Left renal pelvis (tissue), 4 donors: Measurements from ENCODE around the gene MAMLD1. TPM values are rescaled to one million over a fixed set of nuclear protein-coding genes. Genes with fewer than 3 reads are reported as not detected.

Source experiments
- DNase-seq, 4 donors: peaks; one replicate each; pipeline ENCODE4 v3.0.0-alpha.2; 2013; ENCODE audit warnings: low read depth in 4 of 4, low spot score in 3 of 4
- polyA plus RNA-seq, 4 donors: library from polyadenylated mRNA; unstranded; fragments of 120-200 nt; gene quantifications; one replicate each; pipeline ENCODE4 v1.2.1, GENCODE V29; 2013; ENCODE audit not compliant: insufficient read length in 4 of 4

MAMLD1 gene
- polyA plus RNA-seq, 4 donors: 6.5 to 10.2 (median 7.3) TPM

DNA sequence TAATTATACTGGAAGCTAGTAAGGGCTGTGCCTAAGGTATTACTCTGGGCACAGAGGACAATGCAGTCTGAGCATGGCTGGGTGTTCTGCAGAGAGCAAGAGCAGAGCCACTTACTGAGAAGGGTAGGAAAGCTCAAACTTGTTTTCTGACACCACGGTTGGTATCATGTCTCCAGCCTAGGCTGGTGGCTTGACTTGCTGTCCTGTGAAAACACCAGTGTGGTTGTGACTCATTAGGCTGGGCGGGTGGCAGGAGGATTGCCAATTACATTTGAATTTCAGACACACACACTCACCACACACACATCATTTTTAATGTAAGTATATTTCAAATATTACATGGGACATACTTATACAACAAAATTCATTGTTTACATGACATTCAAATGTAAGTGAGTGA is 185.6 kb downstream of the MAMLD1 start:
- no peak for DNase-seq

DNA sequence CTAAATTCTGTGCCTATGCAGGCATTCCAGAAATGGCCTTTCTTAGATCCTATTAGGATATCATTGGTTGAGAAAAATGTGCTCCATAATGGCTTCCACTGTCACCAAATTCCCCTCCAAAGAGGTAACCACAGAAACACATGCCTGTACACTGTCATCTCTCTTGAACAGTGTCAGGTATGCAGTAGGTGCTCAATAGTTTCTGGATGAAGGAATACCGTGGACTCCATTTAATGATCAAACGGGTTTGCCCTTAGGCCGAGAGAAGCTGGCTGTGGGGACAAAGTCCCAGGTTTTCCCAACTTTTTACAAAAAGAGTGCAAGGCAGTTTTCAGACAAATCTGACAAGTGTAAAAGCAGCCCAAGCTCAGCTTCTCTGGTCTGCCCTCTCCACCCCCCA is 188.8 kb downstream of the MAMLD1 start:
- no peak for DNase-seq

DNA sequence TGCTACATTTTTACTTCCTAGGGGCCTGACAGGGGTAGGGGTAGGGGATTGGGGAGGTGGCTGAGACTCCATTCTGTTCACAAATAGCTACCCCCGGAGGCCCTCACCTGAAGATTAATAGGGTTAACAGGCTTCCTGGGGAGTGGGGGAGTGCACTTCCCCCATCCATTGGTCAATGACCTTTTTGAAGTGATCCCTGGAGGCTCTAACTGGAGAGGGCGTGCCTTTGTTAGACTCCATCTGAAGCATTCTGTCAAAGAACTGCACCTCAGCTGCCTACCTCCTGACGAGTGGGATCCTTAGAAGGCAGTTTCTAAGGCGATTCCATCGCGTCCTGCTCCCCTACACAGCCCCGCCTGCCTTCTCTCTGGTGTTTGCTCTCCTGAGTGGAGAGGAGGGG is 195.3 kb downstream of the MAMLD1 start:
- DNase-seq: no peak

Other genes starting within 250 kb of the MAMLD1 start
- 10 to 100 TPM in 3 of 4 donors, 1 to 10 TPM in 1; 8.0 to 14.7 (median 12.7) TPM for gene MTM1, start 205.3 kb downstream of the MAMLD1 start, polyA plus RNA-seq